ENCODE measurements around the gene SCN2B.

Gene SCN2B

DNA sequence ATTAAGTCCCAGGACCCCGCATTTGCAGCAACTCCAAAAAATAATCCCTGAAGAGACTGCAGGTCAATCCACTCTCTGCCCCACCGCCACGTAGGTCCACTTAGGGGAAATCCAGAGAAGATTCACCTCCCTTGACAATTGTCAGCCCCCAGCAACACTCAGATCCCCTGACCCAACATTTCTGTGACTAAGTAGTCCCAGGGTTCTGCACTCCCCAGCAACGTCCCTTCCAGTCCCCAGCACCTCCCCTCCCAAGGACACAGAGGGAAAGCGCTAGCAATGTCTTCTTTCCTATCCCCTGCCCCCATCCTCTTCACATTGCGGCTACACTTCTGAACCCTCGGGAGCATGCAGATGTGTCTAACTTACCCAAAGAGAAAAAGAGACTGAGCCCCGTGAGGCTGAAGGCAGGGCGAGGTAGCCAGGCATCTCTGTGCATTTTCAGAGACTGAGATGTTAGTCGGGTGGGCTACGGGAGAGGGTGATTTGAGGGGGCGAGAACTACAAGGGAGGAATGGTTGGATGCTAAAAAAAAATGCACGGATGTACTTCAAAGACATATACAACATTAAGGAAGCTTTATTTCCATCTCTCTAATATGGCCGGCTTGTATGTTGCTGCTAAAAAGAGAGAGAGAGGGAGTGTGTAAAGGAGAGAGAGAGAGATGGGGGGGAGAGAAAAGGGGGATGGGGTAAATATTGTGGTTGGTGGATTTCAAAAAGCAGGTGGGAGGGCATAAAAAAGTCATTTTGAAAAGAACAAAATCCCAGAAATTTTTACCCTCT lies at the start of gene SCN2B:
Gene SCN2B (minus strand): TSS at position 647 of the 785 bp plus-strand sequence. CDS start 208 bp downstream, at position 439.
- no peak for TF ChIP-seq CTCF (IDR thresholded peaks at IDR 0.05; ENCODE audit: insufficient read depth, missing control alignments)
- DNase-seq (ENCODE audit: insufficient read length, low spot score) (no peak), FAIRE-seq (no peak)

GRCh38 chr11:118224511-118225188 lies 48.2 kb upstream of the SCN2B start, which contains the start of gene JAML:
Gene JAML, minus strand, starts transcription at chr11:118225011. Its CDS starts 10,145 bp downstream, at chr11:118214866.
- no peak for FAIRE-seq
- TF ChIP-seq CTCF (IDR thresholded peaks at IDR 0.05; ENCODE audit: insufficient read depth, missing control alignments): no peak
- DNase-seq (ENCODE audit: insufficient read length, low spot score): no peak

- no peak for TF ChIP-seq CTCF (IDR thresholded peaks at IDR 0.05; ENCODE audit: insufficient read depth, missing control alignments)
- no peak for DNase-seq (ENCODE audit: insufficient read length, low spot score)
- no peak for FAIRE-seq
These were observed 47.6 kb upstream of the SCN2B start for GRCh38 chr11:118223992-118224391.

- TF ChIP-seq CTCF (IDR thresholded peaks at IDR 0.05; ENCODE audit: insufficient read depth, missing control alignments): no peak
- DNase-seq (ENCODE audit: insufficient read length, low spot score): no peak
- no peak for FAIRE-seq
These were observed 47.1 kb upstream of the SCN2B start for GRCh38 chr11:118223570-118223969.

DNA sequence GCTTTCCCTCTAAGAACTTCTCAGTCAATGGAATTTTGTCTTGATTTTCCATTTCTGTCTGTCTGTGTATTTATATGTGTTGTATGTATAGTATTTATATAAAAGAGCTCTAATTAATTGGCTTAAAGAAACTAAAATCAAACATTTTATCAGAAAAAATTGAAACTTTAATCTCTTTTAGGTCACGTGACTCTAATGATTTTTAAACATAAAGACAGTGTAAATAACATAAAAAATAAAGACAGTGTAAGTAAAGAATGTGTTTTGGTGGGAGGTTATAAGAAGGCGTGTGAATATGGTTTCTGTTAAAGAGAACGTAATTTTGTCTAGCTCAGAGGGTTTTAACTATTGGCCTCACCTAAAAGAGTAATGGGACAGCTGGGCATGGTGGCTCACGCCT lies 46.0 kb upstream of the SCN2B start:
- TF ChIP-seq CTCF (IDR thresholded peaks at IDR 0.05; ENCODE audit: insufficient read depth, missing control alignments): no peak
- DNase-seq (ENCODE audit: insufficient read length, low spot score): no peak
- no peak for FAIRE-seq

DNA sequence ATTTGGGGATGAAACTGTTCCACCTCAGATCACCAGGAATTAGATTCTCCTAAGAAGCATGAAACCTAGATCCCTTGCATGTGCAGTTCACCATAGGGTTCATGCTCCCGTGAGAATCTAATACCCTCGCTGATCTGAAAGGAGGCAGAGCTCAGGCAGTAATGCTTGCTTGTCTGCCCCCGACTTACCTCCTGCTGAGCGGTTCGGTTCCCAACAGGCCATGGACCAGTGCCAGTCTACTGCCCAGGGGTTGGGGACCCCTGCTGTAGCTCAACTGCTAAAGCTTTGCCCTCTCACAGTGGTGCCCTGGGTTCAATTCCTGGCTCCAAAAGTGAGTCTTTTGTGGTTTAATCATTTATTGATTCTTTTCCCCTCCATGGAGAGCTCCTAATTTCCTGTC lies 45.0 kb upstream of the SCN2B start:
- TF ChIP-seq CTCF (IDR thresholded peaks at IDR 0.05; ENCODE audit: insufficient read depth, missing control alignments): no peak
- no peak for FAIRE-seq
- no peak for DNase-seq (ENCODE audit: insufficient read length, low spot score)

GRCh38 chr11:118219732-118220131 lies 43.3 kb upstream of the SCN2B start:
- FAIRE-seq: no peak
- TF ChIP-seq CTCF (IDR thresholded peaks at IDR 0.05; ENCODE audit: insufficient read depth, missing control alignments): no peak
- DNase-seq (ENCODE audit: insufficient read length, low spot score): no peak
